Right kidney (tissue), 1 donor: ENCODE measurements around the gene ZNF521.

Experiments
- DNase-seq: peaks from one replicate; pipeline ENCODE4 v3.0.0-alpha.2; 2016

Gene ZNF521

GRCh38 chr18:25123438-25124232 lies 228.3 kb downstream of the ZNF521 start:
- no peak for DNase-seq

- DNase-seq = no peak
These were observed 230.5 kb downstream of the ZNF521 start for GRCh38 chr18:25121442-25121841.

- no peak for DNase-seq
These were observed 238.4 kb downstream of the ZNF521 start for GRCh38 chr18:25113566-25113965.

GRCh38 chr18:25112821-25113434 lies 239.0 kb downstream of the ZNF521 start:
- no peak for DNase-seq

- no peak for DNase-seq
These were observed 240.3 kb downstream of the ZNF521 start for GRCh38 chr18:25111377-25112288.

GRCh38 chr18:25109484-25109883 lies 242.5 kb downstream of the ZNF521 start:
- DNase-seq = no peak

- no peak for DNase-seq
These were observed 248.4 kb downstream of the ZNF521 start for GRCh38 chr18:25103468-25104155.

DNA sequence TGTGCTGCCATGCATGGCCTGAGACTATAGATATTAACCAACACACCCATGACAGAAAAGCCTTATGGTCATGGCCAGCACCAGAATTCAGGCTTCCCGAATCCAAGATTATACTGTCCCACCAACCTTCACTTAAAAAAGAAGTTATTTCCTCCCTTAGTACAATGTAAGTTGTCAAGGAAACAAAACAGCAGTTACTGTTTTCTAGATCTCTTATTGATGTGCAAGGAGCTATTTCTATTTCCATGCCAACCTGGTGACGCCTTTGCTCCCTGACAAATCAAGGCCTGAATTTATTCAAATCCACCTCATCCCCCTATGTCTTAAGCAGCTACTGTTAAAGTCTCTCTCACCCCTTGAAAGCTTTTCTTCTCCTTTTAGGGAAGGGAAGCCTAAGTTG lies 249.3 kb downstream of the ZNF521 start:
- DNase-seq = no peak

- DNase-seq = no peak
These were observed 251.5 kb downstream of the ZNF521 start for GRCh38 chr18:25100418-25100817.

DNA sequence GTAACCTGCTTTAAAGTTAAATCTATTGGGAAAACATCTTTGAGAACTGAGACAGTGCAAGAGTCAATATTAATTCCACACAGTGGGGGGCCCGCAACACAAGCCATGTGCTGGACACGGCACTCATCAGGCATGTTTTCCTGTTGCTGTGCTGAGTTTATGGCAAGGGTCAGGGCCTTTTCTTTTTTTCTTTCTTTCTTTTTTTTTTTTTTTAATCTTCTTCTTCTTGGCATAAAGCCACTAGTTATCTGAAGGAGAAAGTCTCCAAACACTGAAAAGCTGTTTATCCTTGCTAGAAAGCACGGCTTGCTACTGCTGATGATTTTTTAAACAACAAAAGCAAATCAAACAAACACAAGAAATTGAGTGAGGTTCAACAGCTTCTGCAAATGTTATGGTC lies 252.1 kb downstream of the ZNF521 start:
- no peak for DNase-seq

DNA sequence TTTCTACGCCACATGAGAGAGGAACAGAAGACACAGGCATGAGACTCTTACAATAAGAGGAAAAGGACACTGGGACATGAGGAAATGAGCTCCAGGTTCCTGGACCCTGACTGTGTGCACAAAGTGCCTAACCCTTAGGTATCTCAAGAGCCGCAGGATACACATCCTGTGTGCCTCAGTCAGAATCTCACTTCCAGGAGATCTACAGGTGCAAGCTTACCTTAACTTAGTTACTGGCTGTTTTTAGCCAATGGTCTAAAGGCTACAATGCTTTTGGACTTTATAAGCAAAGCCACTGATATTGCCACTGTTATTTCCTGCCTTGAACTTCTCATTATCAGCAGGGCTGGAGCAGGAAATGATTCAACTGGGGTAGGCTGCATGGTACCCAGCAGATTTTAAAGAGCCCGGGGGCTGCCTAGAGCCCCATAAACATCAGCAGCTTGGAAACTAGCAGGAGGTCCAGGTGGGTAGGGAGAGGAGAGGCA lies 254.4 kb downstream of the ZNF521 start:
- DNase-seq = no peak

DNA sequence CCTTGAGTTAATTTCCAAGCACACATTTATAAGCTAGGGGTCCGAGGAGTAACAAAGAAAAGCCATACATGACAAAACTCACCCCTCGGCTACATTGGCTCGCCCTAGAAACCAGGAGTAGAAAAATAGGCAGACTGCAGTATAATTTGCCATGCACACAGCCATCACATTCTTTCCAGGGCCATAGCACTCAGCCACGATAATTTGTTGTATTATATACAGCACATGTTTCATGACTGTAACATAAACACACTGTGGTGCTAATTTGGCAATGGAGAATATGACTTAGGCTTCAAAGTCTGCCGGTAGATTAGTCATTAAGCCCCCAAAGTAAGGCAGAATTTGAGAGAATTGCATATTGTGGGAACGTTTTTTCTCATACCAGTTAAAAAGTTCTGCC lies 254.9 kb downstream of the ZNF521 start:
- DNase-seq = no peak

DNA sequence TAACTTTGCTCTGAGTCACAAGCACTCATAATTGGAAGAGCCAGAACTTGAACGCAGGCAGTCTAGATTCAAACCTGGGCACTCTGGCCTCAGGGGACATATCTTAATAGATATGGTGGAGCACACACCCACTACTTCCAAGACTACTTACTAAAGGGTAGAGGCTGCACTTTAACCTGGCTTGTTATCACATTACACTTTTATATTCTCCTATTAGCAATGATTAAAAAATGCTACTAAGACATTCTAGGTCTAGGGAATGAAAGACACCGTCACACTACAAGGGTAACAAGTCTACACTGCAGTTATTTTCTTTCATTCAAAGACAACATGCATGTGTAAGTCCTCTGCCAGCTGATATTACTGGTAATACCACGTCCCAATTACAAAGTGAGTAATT lies 258.8 kb downstream of the ZNF521 start:
- DNase-seq = no peak

DNA sequence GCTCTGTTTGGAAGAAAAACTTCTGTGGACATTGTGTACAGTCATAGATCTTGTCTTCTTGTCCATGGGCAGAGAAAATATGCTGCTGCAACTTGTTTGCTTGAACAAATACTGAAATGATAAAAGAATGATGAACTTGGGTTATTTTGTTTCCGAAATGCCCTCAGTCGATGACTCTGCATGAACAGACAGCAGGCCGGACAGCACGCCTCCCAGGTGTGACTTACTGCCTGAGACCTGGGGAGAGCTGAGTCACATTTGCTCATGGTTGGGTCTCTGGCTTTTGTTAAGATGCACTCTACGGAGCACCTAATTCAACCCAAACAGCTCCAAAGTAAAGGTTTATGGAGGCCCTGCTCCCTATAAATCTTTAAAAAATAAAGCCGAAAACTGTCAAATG lies 262.5 kb downstream of the ZNF521 start:
- DNase-seq = no peak

DNA sequence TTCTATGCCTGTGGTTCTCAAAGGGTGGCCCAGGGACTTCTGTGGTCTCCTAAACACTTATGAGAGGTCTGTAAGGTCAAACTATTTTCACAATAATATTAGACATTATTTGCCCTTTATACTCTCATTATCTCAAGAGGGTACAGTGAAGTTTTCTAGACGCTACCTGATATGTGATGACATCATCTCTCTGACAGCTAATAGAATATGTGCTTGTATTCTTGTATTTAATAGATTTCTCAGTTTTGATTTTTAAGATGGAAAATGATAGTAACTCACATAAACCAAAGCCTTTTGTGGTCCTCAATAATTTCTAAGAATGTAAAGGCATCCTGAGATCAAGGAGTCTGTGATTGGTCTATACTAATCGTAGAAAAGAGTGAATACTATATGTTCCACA lies 265.1 kb downstream of the ZNF521 start:
- no peak for DNase-seq

- DNase-seq = no peak
These were observed 271.0 kb downstream of the ZNF521 start for GRCh38 chr18:25081001-25081400.

DNA sequence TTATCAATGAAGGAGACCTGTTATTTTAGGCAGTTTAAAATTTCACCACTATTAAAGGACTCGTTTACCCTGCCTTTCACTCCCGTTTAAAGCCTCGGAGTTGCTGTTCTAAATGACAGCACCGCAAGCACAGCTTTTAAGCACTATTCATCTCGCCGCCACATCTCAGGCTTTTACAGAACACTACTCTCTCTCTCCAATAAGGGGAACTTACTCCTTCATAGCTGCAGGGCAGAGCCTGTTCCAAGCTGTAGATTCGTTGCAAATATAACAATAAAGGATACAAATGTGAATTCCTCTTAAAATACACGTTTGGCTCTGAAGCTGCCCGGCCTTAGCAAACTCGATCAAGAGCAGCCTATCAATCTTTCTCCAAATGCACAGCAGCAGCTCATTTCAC lies 271.8 kb downstream of the ZNF521 start:
- no peak for DNase-seq

DNA sequence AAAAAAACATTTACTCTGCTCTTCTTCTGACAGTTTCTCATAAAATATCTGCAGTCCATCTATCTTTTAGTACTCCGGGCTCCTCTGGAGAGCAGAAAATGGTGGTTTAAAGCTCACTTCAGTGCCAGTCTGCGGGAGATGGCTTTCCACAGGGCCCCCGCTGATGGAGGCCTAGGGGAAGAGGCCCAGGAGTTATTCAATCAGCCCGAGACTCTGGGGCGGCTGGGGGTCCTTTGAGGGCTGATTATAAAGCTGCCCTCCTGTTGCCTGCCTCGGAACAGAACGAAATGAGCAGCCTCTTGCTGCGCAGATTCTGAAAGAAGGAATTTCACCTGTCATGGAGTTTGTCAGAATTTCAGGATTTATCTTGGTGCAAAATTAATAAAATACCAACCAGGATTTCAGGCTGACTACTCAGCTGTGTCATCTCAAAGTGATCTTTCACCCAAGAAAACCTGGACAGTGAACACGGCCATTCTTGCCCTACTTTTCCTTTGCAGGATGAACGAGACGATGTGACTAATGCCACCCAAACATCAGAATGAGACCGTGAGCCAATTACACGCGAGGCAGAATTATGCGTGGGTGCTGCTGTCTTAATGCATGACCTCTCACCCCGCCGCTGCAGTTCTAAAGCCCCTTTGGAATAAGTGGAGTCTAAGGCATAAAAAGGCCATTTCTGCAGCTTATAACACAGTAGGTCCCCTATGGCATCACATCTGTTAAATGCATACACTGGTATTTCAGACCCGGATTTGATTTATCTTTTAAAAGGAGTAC lies 273.8 kb downstream of the ZNF521 start:
- DNase-seq = peak; percentile 21

- DNase-seq = peak; percentile 37
These were observed 274.7 kb downstream of the ZNF521 start for GRCh38 chr18:25077038-25077943.

- DNase-seq = no peak
These were observed 276.2 kb downstream of the ZNF521 start for GRCh38 chr18:25075783-25076182.
